HEK293 (cell line): ENCODE results near the gene TPST1.

Source experiments
- CTCF ChIP-seq: fragments of 450-650 bp; formaldehyde crosslinking; IDR thresholded peaks from 2 replicates; pipeline ENCODE4 v1.5.1; 2016; ENCODE audit warnings: missing biosample characterization, missing genetic modification characterization
- SETDB1 ChIP-seq: IDR thresholded peaks from one replicate; pipeline ENCODE4 v1.6.1; 2017; ENCODE audit warnings: mild to moderate bottlenecking, low read length, moderate library complexity, mixed read lengths; ENCODE audit not compliant: insufficient read length
- ZBTB17 ChIP-seq: fragments of 450-650 bp; formaldehyde crosslinking; IDR thresholded peaks from 2 replicates; pipeline ENCODE4 v1.5.1; 2016; ENCODE audit warnings: missing biosample characterization, missing genetic modification characterization
- ZNF211 ChIP-seq: fragments of 450-650 bp; formaldehyde crosslinking; IDR thresholded peaks from 2 replicates; pipeline ENCODE4 v1.5.1; 2016; ENCODE audit warnings: low read depth, missing biosample characterization, missing genetic modification characterization
- ZNF274 ChIP-seq, 2 experiments: fragments of 200-500 bp in 1 of 2; fragments of 450-650 bp in 1 of 2; sonication (Bioruptor generic) in 1 of 2; formaldehyde crosslinking in 1 of 2; IDR thresholded peaks; 2 replicates each; pipeline versions ENCODE4 v1.5.1 to v1.6.1; 2014 to 2016; ENCODE audit warnings: borderline replicate concordance in 1 of 2, inconsistent platforms in 1 of 2, low read length in 1 of 2, missing biosample characterization in 1 of 2, missing genetic modification characterization in 1 of 2
- ZNF707 ChIP-seq: fragments of 450-650 bp; formaldehyde crosslinking; IDR thresholded peaks from 2 replicates; pipeline ENCODE4 v1.5.1; 2016; ENCODE audit warnings: missing biosample characterization, missing genetic modification characterization

GRCh38 chr7:66181329-66181728 lies 23.8 kb upstream of the TPST1 start:
- TF ChIP-seq ZNF211 (tag by site-specific recombination) (no peak), ZNF707 (tag by site-specific recombination) (no peak), CTCF (tag by site-specific recombination) (no peak), ZNF274 (IDR thresholded peaks at IDR 0.05; ENCODE audit: low read length) (no peak), ZNF274 (tag by site-specific recombination; IDR thresholded peaks at IDR 0.05; ENCODE audit: borderline replicate concordance) (no peak), SETDB1 (no peak), ZBTB17 (tag by site-specific recombination) (no peak)
